GM23338 (cell line): ENCODE data around the gene APOOL. TPM values are rescaled to one million over a fixed set of nuclear protein-coding genes. Genes with fewer than 3 reads are reported as not detected.

Experiments used
- ATAC-seq: fragments of 200-7000 bp; cut with Tn5 transposase; 3 replicates; pipeline ENCODE4 v1.9.1; 2020
- DNase-seq: peaks from one replicate; pipeline ENCODE4 v3.0.0-alpha.2; 2015; ENCODE audit warnings: low spot score
- H2AFZ ChIP-seq: fragments of 200-600 bp; sonication (generic); 2 replicates; pipeline ENCODE4 v1.8.0; 2016; ENCODE audit warnings: antibody characterized with exemption, mild to moderate bottlenecking, moderate library complexity
- H3F3A ChIP-seq: fragments of 200-600 bp; sonication (generic); replicated peaks from 2 replicates; pipeline ENCODE4 v1.8.0; 2017; ENCODE audit warnings: antibody characterized with exemption, mixed run types, low read depth
- H3K27ac ChIP-seq: fragments of 200-600 bp; sonication (generic); 2 replicates; pipeline ENCODE4 v1.6.1; 2016; ENCODE audit warnings: low read depth
- H3K27me3 ChIP-seq: fragments of 200-600 bp; sonication (generic); 2 replicates; pipeline ENCODE4 v1.8.0; 2016; ENCODE audit warnings: mild to moderate bottlenecking, mixed run types, moderate library complexity; ENCODE audit not compliant: insufficient read depth
- H3K36me3 ChIP-seq: fragments of 200-600 bp; sonication (generic); 2 replicates; pipeline ENCODE4 v1.8.0; 2016; ENCODE audit warnings: mild to moderate bottlenecking; ENCODE audit not compliant: insufficient read depth
- H3K4me1 ChIP-seq: fragments of 200-600 bp; sonication (generic); 2 replicates; pipeline ENCODE4 v1.8.0; 2016; ENCODE audit warnings: mild to moderate bottlenecking, moderate library complexity; ENCODE audit not compliant: insufficient read depth
- H3K4me2 ChIP-seq: fragments of 200-600 bp; sonication (generic); 2 replicates; pipeline ENCODE4 v1.7.1; 2017; ENCODE audit warnings: mixed run types
- H3K4me3 ChIP-seq: fragments of 200-600 bp; sonication (generic); 2 replicates; pipeline ENCODE4 v1.6.1; 2016; ENCODE audit warnings: mixed run types
- H3K79me2 ChIP-seq: fragments of 200-600 bp; sonication (generic); replicated peaks from 2 replicates; pipeline ENCODE4 v1.8.0; 2017; ENCODE audit warnings: mild to moderate bottlenecking; ENCODE audit not compliant: insufficient read depth
- H3K9me2 ChIP-seq: fragments of 200-600 bp; sonication (generic); 2 replicates; pipeline ENCODE4 v1.8.0; 2017; ENCODE audit not compliant: insufficient read depth
- H4K20me1 ChIP-seq: fragments of 200-600 bp; sonication (generic); replicated peaks from 2 replicates; pipeline ENCODE4 v1.8.0; 2017; ENCODE audit warnings: mild to moderate bottlenecking; ENCODE audit not compliant: insufficient read depth
- H3K27ac Mint-ChIP-seq: 2 replicates; pipeline ENCODE4 v1.8.0; 2020; ENCODE audit warnings: inconsistent platforms, mild to moderate bottlenecking, moderate library complexity, mixed read lengths
- H3K27me3 Mint-ChIP-seq: 3 replicates; pipeline ENCODE4 v1.8.0; 2022; ENCODE audit warnings: low read depth, mild to moderate bottlenecking, moderate library complexity, mixed read lengths, inconsistent platforms; ENCODE audit not compliant: insufficient read depth, poor library complexity
- H3K36me3 Mint-ChIP-seq: 3 replicates; pipeline ENCODE4 v1.8.0; 2021; ENCODE audit warnings: low read depth, mild to moderate bottlenecking, inconsistent platforms, moderate library complexity, mixed read lengths
- H3K4me1 Mint-ChIP-seq: 3 replicates; pipeline ENCODE4 v1.8.0; 2020; ENCODE audit warnings: mild to moderate bottlenecking, inconsistent platforms, mixed read lengths
- H3K4me3 Mint-ChIP-seq: 3 replicates; pipeline ENCODE4 v1.8.0; 2021; ENCODE audit warnings: moderate library complexity, mild to moderate bottlenecking, inconsistent platforms, mixed read lengths
- H3K9me3 Mint-ChIP-seq: 3 replicates; pipeline ENCODE4 v1.8.0; 2020; ENCODE audit warnings: moderate library complexity, mild to moderate bottlenecking, inconsistent platforms, mixed read lengths
- EZH2phosphoT487 ChIP-seq: fragments of 200-600 bp; sonication (generic); IDR thresholded peaks from one replicate; pipeline ENCODE4 v1.8.1; 2018; ENCODE audit warnings: antibody characterized with exemption; ENCODE audit not compliant: unreplicated experiment
- JUNB ChIP-seq: IDR thresholded peaks from one replicate; pipeline ENCODE4 v1.6.1; 2016; ENCODE audit warnings: antibody characterized with exemption; ENCODE audit not compliant: unreplicated experiment
- NANOG ChIP-seq: IDR thresholded peaks from 2 replicates; pipeline ENCODE4 v1.6.1; 2016; ENCODE audit warnings: antibody characterized with exemption, borderline replicate concordance
- POLR2AphosphoS5 ChIP-seq: IDR thresholded peaks from 2 replicates; pipeline ENCODE4 v1.6.1; 2016; ENCODE audit warnings: antibody characterized with exemption, low read depth
- STAT1 ChIP-seq: IDR thresholded peaks from one replicate; pipeline ENCODE4 v1.6.1; 2016; ENCODE audit warnings: antibody characterized with exemption; ENCODE audit not compliant: unreplicated experiment
- ZNF114 ChIP-seq: fragments of 250-450 bp; sonication (Bioruptor Pico); IDR thresholded peaks from 2 replicates; pipeline ENCODE4 v1.5.0; 2020; ENCODE audit warnings: mild to moderate bottlenecking, moderate library complexity
- ZNF331 ChIP-seq: fragments of 250-450 bp; sonication (Bioruptor Pico); IDR thresholded peaks from 2 replicates; pipeline ENCODE4 v1.5.0; 2020; ENCODE audit warnings: low read depth, mild to moderate bottlenecking, moderate library complexity
- polyA plus RNA-seq: library from polyadenylated mRNA; unstranded; fragments of >200 nt; fragmentation: Nextera tagmentation; extraction: Ambion mirVana; gene quantifications from 2 replicates; pipeline ENCODE4 v1.2.1, GENCODE V29; 2016
- total RNA-seq: library from RNA; depleted of rRNA; stranded (reverse); fragments of >200 nt; shearing (Covaris generic); gene quantifications from 2 replicates; pipeline ENCODE4 v1.2.3, GENCODE V29; 2014
- TF ChIP-seq, protein P1 (sequence below): IDR thresholded peaks from one replicate; pipeline ENCODE4 v1.6.1; 2018; ENCODE audit warnings: antibody characterized with exemption; ENCODE audit not compliant: unreplicated experiment
- TF ChIP-seq, protein P2 (sequence below): IDR thresholded peaks from 2 replicates; pipeline ENCODE4 v1.6.1; 2016; ENCODE audit warnings: antibody characterized with exemption

The APOOL gene
- total and polyA plus RNA-seq, 2 experiments from 2014 or later, result 10.4 to 11.0 TPM

DNA sequence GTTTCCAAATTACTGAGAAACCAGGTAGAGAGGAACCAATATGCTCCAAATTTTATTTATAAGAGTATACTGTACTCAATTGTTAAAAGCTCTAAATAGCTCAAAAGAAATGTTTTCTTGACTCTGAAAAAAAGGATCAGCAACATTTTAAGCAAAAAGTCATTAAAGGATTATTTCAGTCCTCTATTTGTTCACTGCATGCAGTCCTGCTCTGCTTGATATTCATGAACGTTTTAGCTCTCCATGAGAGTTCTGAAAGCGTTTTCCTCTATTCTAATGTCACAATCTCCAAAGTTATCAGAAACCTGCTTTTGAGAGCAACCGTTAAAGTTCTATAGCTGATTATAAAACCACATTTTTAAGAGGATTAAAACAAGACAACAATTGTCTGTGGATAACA, 110.5 kb downstream of the APOOL start:
- H3K27me3 Mint-ChIP-seq, result peaks cover 3% of the 10 kb centered on the region
- no peak overlapping the region for H3K27ac Mint-ChIP-seq

DNA sequence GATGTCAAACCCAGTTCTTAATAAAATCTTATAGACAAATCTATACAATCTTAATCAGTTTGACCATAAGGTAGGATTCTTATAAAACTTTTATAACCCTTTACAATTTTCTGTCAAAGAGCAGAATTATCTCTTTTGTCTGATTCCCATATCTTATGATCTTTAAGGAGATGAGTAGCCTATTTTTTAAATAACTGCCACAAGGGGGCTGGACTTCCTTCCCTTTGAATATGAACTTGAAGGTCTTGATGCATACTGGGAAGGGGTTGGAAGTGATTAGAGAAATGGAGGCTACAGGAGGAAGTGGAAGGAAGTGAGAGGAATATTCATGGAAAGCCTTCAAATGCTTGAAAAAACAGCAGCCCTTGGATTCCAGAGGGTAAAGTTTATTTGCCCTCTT, 111.1 kb downstream of the APOOL start:
- H3K4me3 ChIP-seq, result no peak overlapping the region
- H2AFZ ChIP-seq, result no peak overlapping the region
- Mint-ChIP-seq H3K4me1 (no peaks in the 10 kb centered on the region), H3K4me3 (no peak overlapping the region), H3K27ac (no peak overlapping the region), H3K9me3 (no peaks in the 10 kb centered on the region; the same call in 2 of the 3 replicates), H3K36me3 (no peaks in the 10 kb centered on the region), H3K27me3 (peaks cover 3% of the 10 kb centered on the region)
- H3F3A ChIP-seq, result no peaks in the 10 kb centered on the region
- H3K27ac ChIP-seq, result no peak overlapping the region
- H3K27me3 ChIP-seq, result no peaks in the 10 kb centered on the region
- no peaks in the 10 kb centered on the region for H4K20me1 ChIP-seq
- H3K4me1 ChIP-seq, result no peaks in the 10 kb centered on the region
- no peaks in the 10 kb centered on the region for H3K36me3 ChIP-seq
- no peaks in the 10 kb centered on the region for H3K9me2 ChIP-seq
- TF ChIP-seq STAT1, result no peak
- TF ChIP-seq EZH2phosphoT487, result no peak
- TF ChIP-seq, protein P1, sequence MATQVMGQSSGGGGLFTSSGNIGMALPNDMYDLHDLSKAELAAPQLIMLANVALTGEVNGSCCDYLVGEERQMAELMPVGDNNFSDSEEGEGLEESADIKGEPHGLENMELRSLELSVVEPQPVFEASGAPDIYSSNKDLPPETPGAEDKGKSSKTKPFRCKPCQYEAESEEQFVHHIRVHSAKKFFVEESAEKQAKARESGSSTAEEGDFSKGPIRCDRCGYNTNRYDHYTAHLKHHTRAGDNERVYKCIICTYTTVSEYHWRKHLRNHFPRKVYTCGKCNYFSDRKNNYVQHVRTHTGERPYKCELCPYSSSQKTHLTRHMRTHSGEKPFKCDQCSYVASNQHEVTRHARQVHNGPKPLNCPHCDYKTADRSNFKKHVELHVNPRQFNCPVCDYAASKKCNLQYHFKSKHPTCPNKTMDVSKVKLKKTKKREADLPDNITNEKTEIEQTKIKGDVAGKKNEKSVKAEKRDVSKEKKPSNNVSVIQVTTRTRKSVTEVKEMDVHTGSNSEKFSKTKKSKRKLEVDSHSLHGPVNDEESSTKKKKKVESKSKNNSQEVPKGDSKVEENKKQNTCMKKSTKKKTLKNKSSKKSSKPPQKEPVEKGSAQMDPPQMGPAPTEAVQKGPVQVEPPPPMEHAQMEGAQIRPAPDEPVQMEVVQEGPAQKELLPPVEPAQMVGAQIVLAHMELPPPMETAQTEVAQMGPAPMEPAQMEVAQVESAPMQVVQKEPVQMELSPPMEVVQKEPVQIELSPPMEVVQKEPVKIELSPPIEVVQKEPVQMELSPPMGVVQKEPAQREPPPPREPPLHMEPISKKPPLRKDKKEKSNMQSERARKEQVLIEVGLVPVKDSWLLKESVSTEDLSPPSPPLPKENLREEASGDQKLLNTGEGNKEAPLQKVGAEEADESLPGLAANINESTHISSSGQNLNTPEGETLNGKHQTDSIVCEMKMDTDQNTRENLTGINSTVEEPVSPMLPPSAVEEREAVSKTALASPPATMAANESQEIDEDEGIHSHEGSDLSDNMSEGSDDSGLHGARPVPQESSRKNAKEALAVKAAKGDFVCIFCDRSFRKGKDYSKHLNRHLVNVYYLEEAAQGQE, result no peak
- no peak for TF ChIP-seq POLR2AphosphoS5
- TF ChIP-seq ZNF331, result no peak
- TF ChIP-seq NANOG, result no peak
- no peak for TF ChIP-seq JUNB
- H3K79me2 ChIP-seq, result no peaks in the 10 kb centered on the region
- ATAC-seq (no peak), DNase-seq (peak; percentile 2)
- H3K4me2 ChIP-seq, result no peak overlapping the region

More for the DNA sequence above, 110.5 kb downstream of the APOOL start:
- H3K4me3 ChIP-seq, result no peak overlapping the region
- no peak overlapping the region for H3K4me2 ChIP-seq
- H3K9me2 ChIP-seq, result no peaks in the 10 kb centered on the region
- no peaks in the 10 kb centered on the region for H3K79me2 ChIP-seq
- TF ChIP-seq POLR2AphosphoS5 (no peak), JUNB (no peak), ZNF331 (no peak), ZNF114 (CRISPR knock-in tag) (no peak)
- TF ChIP-seq, protein P2, sequence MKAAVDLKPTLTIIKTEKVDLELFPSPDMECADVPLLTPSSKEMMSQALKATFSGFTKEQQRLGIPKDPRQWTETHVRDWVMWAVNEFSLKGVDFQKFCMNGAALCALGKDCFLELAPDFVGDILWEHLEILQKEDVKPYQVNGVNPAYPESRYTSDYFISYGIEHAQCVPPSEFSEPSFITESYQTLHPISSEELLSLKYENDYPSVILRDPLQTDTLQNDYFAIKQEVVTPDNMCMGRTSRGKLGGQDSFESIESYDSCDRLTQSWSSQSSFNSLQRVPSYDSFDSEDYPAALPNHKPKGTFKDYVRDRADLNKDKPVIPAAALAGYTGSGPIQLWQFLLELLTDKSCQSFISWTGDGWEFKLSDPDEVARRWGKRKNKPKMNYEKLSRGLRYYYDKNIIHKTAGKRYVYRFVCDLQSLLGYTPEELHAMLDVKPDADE, result no peak
- TF ChIP-seq, protein P1, result no peak
- no peaks in the 10 kb centered on the region for H3K36me3 Mint-ChIP-seq
- no peaks in the 10 kb centered on the region for H3K4me1 Mint-ChIP-seq
- no peak for ATAC-seq
- no peaks in the 10 kb centered on the region for H4K20me1 ChIP-seq
- no peak overlapping the region for H3K27ac ChIP-seq
- no peak overlapping the region for H3K4me3 Mint-ChIP-seq
- no peaks in the 10 kb centered on the region for H3K36me3 ChIP-seq
- H3F3A ChIP-seq, result no peaks in the 10 kb centered on the region
- H3K27me3 ChIP-seq, result no peaks in the 10 kb centered on the region
- H3K9me3 Mint-ChIP-seq, result no peaks in the 10 kb centered on the region; the same call in 2 of the 3 replicates
- no peak for DNase-seq
- no peaks in the 10 kb centered on the region for H3K4me1 ChIP-seq
- no peak overlapping the region for H2AFZ ChIP-seq
